ENCODE data around the gene RNF169.

Gene RNF169

GRCh38 chr11:74720596-74721478, 27.8 kb upstream of the RNF169 start:
- no peaks in the 10 kb centered on the region for H3K36me3 Mint-ChIP-seq
- no peaks in the 10 kb centered on the region for H3K9me3 Mint-ChIP-seq
- no peak overlapping the region for H3K27ac Mint-ChIP-seq
- no peak for ATAC-seq
- peaks cover 10% of the 10 kb centered on the region for H3K27me3 Mint-ChIP-seq
- H3K4me3 Mint-ChIP-seq, result no peak overlapping the region
- no peaks in the 10 kb centered on the region for H3K4me1 Mint-ChIP-seq

- ATAC-seq, result no peak
- Mint-ChIP-seq H3K27me3 (peaks cover 10% of the 10 kb centered on the region), H3K4me1 (no peaks in the 10 kb centered on the region), H3K9me3 (no peaks in the 10 kb centered on the region), H3K27ac (no peak overlapping the region), H3K36me3 (no peaks in the 10 kb centered on the region), H3K4me3 (no peak overlapping the region)
These were observed 27.2 kb upstream of the RNF169 start for GRCh38 chr11:74721479-74721835.

- no peak overlapping the region for H3K27ac Mint-ChIP-seq
- no peaks in the 10 kb centered on the region for H3K9me3 Mint-ChIP-seq
- no peak overlapping the region for H3K4me3 Mint-ChIP-seq
- no peaks in the 10 kb centered on the region for H3K4me1 Mint-ChIP-seq
- ATAC-seq, result no peak
- H3K27me3 Mint-ChIP-seq, result no peaks in the 10 kb centered on the region
- no peaks in the 10 kb centered on the region for H3K36me3 Mint-ChIP-seq
These were observed 25.1 kb upstream of the RNF169 start for GRCh38 chr11:74723511-74723910.

GRCh38 chr11:74725701-74726100, 22.9 kb upstream of the RNF169 start:
- Mint-ChIP-seq H3K4me1 (peaks cover 3% of the 10 kb centered on the region), H3K9me3 (no peaks in the 10 kb centered on the region), H3K27ac (no peak overlapping the region), H3K27me3 (peaks cover 12% of the 10 kb centered on the region), H3K4me3 (no peak overlapping the region), H3K36me3 (no peaks in the 10 kb centered on the region)
- no peak for ATAC-seq

GRCh38 chr11:74726547-74727182, 22.0 kb upstream of the RNF169 start:
- Mint-ChIP-seq H3K27me3 (peaks cover 19% of the 10 kb centered on the region), H3K36me3 (no peaks in the 10 kb centered on the region), H3K4me1 (peaks cover 8% of the 10 kb centered on the region), H3K27ac (no peak overlapping the region), H3K9me3 (no peaks in the 10 kb centered on the region), H3K4me3 (no peak overlapping the region)
- ATAC-seq, result peak; percentile 82

- Mint-ChIP-seq H3K27me3 (peaks cover 46% of the 10 kb centered on the region), H3K4me1 (peaks cover 8% of the 10 kb centered on the region), H3K9me3 (no peaks in the 10 kb centered on the region), H3K27ac (no peak overlapping the region), H3K4me3 (no peak overlapping the region), H3K36me3 (no peaks in the 10 kb centered on the region)
- no peak for ATAC-seq
These were observed 19.3 kb upstream of the RNF169 start for GRCh38 chr11:74729397-74729796.

GRCh38 chr11:74730571-74731260, 17.9 kb upstream of the RNF169 start:
- no peak overlapping the region for H3K27ac Mint-ChIP-seq
- H3K27me3 Mint-ChIP-seq, result peaks cover 54% of the 10 kb centered on the region
- H3K36me3 Mint-ChIP-seq, result no peaks in the 10 kb centered on the region
- peak overlapping the region; percentile 65 for H3K4me3 Mint-ChIP-seq
- H3K4me1 Mint-ChIP-seq, result peaks cover 8% of the 10 kb centered on the region
- H3K9me3 Mint-ChIP-seq, result no peaks in the 10 kb centered on the region
- ATAC-seq, result no peak

GRCh38 chr11:74731301-74732094, 17.2 kb upstream of the RNF169 start, which contains the start of gene CHRDL2:
TSS of gene CHRDL2 (minus strand) at chr11:74731426. CDS start at chr11:74730888, 538 bp downstream.
- Mint-ChIP-seq H3K4me1 (peaks cover 8% of the 10 kb centered on the region), H3K9me3 (no peaks in the 10 kb centered on the region), H3K36me3 (no peaks in the 10 kb centered on the region), H3K4me3 (peak within 1 kb of the TSS; percentile 65), H3K27me3 (peaks cover 59% of the 10 kb centered on the region), H3K27ac (no peak within 1 kb of the TSS)
- no peak for ATAC-seq

- ATAC-seq, result no peak
- H3K27ac Mint-ChIP-seq, result no peak overlapping the region
- H3K9me3 Mint-ChIP-seq, result no peaks in the 10 kb centered on the region
- H3K27me3 Mint-ChIP-seq, result peaks cover 84% of the 10 kb centered on the region
- H3K36me3 Mint-ChIP-seq, result no peaks in the 10 kb centered on the region
- no peak overlapping the region for H3K4me3 Mint-ChIP-seq
- H3K4me1 Mint-ChIP-seq, result peaks cover 8% of the 10 kb centered on the region
These were observed 14.1 kb upstream of the RNF169 start for GRCh38 chr11:74734559-74734925.

GRCh38 chr11:74735365-74735928, 13.2 kb upstream of the RNF169 start:
- Mint-ChIP-seq H3K36me3 (no peaks in the 10 kb centered on the region), H3K9me3 (no peaks in the 10 kb centered on the region), H3K4me1 (peaks cover 7% of the 10 kb centered on the region), H3K27ac (no peak overlapping the region), H3K4me3 (no peak overlapping the region), H3K27me3 (peaks cover 75% of the 10 kb centered on the region)
- no peak for ATAC-seq

GRCh38 chr11:74736031-74736430, 12.6 kb upstream of the RNF169 start:
- no peak overlapping the region for H3K27ac Mint-ChIP-seq
- peaks cover 69% of the 10 kb centered on the region for H3K27me3 Mint-ChIP-seq
- no peaks in the 10 kb centered on the region for H3K9me3 Mint-ChIP-seq
- H3K36me3 Mint-ChIP-seq, result no peaks in the 10 kb centered on the region
- no peak for ATAC-seq
- H3K4me1 Mint-ChIP-seq, result peaks cover 2% of the 10 kb centered on the region
- no peak overlapping the region for H3K4me3 Mint-ChIP-seq

- H3K4me1 Mint-ChIP-seq, result no peaks in the 10 kb centered on the region
- H3K36me3 Mint-ChIP-seq, result no peaks in the 10 kb centered on the region
- H3K4me3 Mint-ChIP-seq, result no peak overlapping the region
- ATAC-seq, result peak; percentile 67
- no peak overlapping the region for H3K27ac Mint-ChIP-seq
- H3K9me3 Mint-ChIP-seq, result no peaks in the 10 kb centered on the region
- H3K27me3 Mint-ChIP-seq, result peaks cover 36% of the 10 kb centered on the region
These were observed 8.9 kb upstream of the RNF169 start for GRCh38 chr11:74739546-74740270.

- Mint-ChIP-seq H3K9me3 (no peaks in the 10 kb centered on the region), H3K27ac (no peak overlapping the region), H3K4me1 (peaks cover 2% of the 10 kb centered on the region), H3K27me3 (peaks cover 23% of the 10 kb centered on the region), H3K36me3 (no peaks in the 10 kb centered on the region), H3K4me3 (no peak overlapping the region)
- no peak for ATAC-seq
These were observed 6.6 kb upstream of the RNF169 start for GRCh38 chr11:74742070-74742469.

GRCh38 chr11:74743640-74744039, 5.0 kb upstream of the RNF169 start:
- no peak overlapping the region for H3K4me3 Mint-ChIP-seq

More at GRCh38 chr11:74743640-74744039, 5.0 kb upstream of the RNF169 start:
- no peak for ATAC-seq
- no peaks in the 10 kb centered on the region for H3K9me3 Mint-ChIP-seq
- H3K4me1 Mint-ChIP-seq, result peaks cover 16% of the 10 kb centered on the region
- H3K36me3 Mint-ChIP-seq, result no peaks in the 10 kb centered on the region
- no peak overlapping the region for H3K27ac Mint-ChIP-seq
- peaks cover 9% of the 10 kb centered on the region for H3K27me3 Mint-ChIP-seq

Data from stimulated activated memory B cell treated with anti-CD40 and anti-IgM and Interleukin-4, amounts not matched to agents 10 μg/mL and 1 μg/mL and 100 μg/mL, for 72 hours (primary cell).